WTC11 (cell line): ENCODE results near the gene LYRM9.

Experiments
- ATF2 ChIP-seq: sonication (generic); formaldehyde crosslinking; IDR thresholded peaks from 2 replicates; pipeline ENCODE4 v1.8.1; 2022; ENCODE audit warnings: low read depth, missing genetic modification reagents, borderline replicate concordance
- ATF3 ChIP-seq: sonication (generic); formaldehyde crosslinking; conservative IDR thresholded peaks from 2 replicates; pipeline ENCODE4 v1.8.1; 2022; ENCODE audit warnings: mild to moderate bottlenecking, missing genetic modification reagents
- ATF6 ChIP-seq: sonication (generic); formaldehyde crosslinking; IDR thresholded peaks from 2 replicates; pipeline ENCODE4 v1.8.1; 2023; ENCODE audit warnings: mild to moderate bottlenecking, missing genetic modification reagents
- CTCF ChIP-seq: fragments of 200-600 bp; IDR thresholded peaks from 2 replicates; pipeline ENCODE4 v1.8.0; 2022; ENCODE audit warnings: antibody characterized with exemption
- JUN ChIP-seq: sonication (generic); formaldehyde crosslinking; IDR thresholded peaks from 2 replicates; pipeline ENCODE4 v1.8.0; 2023; ENCODE audit warnings: mild to moderate bottlenecking, missing genetic modification reagents
- NFATC4 ChIP-seq: fragments of 250-450 bp; sonication (Bioruptor Pico); IDR thresholded peaks from 2 replicates; pipeline ENCODE4 v1.9.0; 2021; ENCODE audit warnings: mild to moderate bottlenecking
- SMAD3 ChIP-seq: sonication (generic); formaldehyde crosslinking; IDR thresholded peaks from 2 replicates; pipeline ENCODE4 v1.8.0; 2022; ENCODE audit warnings: missing genetic modification reagents, mild to moderate bottlenecking, borderline replicate concordance
- SP1 ChIP-seq: sonication (generic); formaldehyde crosslinking; conservative IDR thresholded peaks from 2 replicates; pipeline ENCODE4 v1.8.1; 2022; ENCODE audit warnings: missing genetic modification reagents
- USF1 ChIP-seq: sonication (generic); formaldehyde crosslinking; IDR thresholded peaks from 2 replicates; pipeline ENCODE4 v1.8.0; 2022; ENCODE audit warnings: mild to moderate bottlenecking, missing genetic modification reagents
- TF ChIP-seq, protein P1 (sequence below): sonication (generic); formaldehyde crosslinking; IDR thresholded peaks from 2 replicates; pipeline ENCODE4 v1.8.1; 2022; ENCODE audit warnings: missing genetic modification reagents, borderline replicate concordance
- TF ChIP-seq, protein P2 (sequence below): sonication (generic); formaldehyde crosslinking; IDR thresholded peaks from 2 replicates; pipeline ENCODE4 v1.8.0; 2022; ENCODE audit warnings: mild to moderate bottlenecking, missing genetic modification reagents
- TF ChIP-seq, protein P3 (sequence below): sonication (generic); formaldehyde crosslinking; IDR thresholded peaks from 2 replicates; pipeline ENCODE4 v1.8.1; 2023; ENCODE audit warnings: mild to moderate bottlenecking, moderate library complexity, missing genetic modification reagents

DNA sequence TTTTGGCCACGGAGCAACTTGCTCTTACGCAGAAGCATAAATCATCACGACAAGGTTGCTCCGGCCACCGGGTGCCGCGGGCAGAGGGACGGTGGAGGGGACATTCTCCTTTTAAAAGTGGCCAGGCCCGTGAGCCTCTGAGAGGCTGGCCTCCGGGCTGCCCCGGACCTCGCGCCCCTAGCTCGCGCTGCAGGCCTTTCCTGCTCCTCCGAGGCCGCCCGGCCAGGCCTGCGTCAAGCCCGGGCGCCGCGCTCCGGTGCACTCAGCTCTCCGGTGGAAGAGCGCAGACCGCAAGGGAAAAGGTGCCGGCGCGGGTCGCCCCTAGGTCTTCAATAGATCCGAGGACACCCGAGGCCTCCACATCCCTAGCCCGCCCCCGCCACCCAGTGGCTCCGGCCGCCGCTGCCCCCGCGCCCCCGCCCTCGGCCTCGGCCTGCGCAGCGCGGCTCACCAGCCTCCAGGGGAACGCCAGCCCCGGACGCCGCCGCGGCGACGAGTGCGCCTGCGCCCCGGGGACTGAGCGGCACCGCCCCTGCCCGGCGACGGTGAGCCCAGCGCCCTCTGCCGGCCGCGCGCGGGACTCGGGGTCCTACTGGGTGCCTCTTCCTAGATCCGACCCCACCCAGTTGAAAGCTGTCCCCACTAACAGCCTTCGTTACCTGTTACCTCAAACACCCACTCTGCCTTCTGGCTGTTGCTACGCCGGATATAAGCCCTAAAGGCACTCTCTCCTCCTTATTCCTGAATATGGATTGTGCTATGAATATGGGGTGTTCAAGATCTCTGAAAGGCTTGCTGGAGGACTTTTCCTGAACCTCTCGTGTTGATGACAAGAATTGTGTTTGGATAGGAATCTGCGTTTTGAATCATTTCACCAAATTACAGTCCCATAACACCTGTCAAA lies at the start of gene LYRM9:
- TF ChIP-seq USF1 (CRISPR knock-in tag) (no peak), CTCF (peak; percentile 71; the same call in 1 of the 2 replicates), NFATC4 (CRISPR knock-in tag) (no peak), SMAD3 (CRISPR knock-in tag) (no peak), ATF6 (CRISPR knock-in tag) (no peak), ATF2 (CRISPR knock-in tag) (no peak), JUN (CRISPR knock-in tag) (no peak), SP1 (CRISPR knock-in tag) (peak; percentile 45), ATF3 (no peak)
- TF ChIP-seq, protein P1, sequence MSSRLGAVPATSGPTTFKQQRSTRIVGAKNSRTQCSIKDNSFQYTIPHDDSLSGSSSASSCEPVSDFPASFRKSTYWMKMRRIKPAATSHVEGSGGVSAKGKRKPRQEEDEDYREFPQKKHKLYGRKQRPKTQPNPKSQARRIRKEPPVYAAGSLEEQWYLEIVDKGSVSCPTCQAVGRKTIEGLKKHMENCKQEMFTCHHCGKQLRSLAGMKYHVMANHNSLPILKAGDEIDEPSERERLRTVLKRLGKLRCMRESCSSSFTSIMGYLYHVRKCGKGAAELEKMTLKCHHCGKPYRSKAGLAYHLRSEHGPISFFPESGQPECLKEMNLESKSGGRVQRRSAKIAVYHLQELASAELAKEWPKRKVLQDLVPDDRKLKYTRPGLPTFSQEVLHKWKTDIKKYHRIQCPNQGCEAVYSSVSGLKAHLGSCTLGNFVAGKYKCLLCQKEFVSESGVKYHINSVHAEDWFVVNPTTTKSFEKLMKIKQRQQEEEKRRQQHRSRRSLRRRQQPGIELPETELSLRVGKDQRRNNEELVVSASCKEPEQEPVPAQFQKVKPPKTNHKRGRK (CRISPR knock-in tag) = no peak
- TF ChIP-seq, protein P2, sequence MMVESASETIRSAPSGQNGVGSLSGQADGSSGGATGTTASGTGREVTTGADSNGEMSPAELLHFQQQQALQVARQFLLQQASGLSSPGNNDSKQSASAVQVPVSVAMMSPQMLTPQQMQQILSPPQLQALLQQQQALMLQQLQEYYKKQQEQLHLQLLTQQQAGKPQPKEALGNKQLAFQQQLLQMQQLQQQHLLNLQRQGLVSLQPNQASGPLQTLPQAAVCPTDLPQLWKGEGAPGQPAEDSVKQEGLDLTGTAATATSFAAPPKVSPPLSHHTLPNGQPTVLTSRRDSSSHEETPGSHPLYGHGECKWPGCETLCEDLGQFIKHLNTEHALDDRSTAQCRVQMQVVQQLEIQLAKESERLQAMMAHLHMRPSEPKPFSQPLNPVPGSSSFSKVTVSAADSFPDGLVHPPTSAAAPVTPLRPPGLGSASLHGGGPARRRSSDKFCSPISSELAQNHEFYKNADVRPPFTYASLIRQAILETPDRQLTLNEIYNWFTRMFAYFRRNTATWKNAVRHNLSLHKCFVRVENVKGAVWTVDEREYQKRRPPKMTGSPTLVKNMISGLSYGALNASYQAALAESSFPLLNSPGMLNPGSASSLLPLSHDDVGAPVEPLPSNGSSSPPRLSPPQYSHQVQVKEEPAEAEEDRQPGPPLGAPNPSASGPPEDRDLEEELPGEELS (CRISPR knock-in tag) = 0 out of 2 replicates have a peak, but pooled peaks have one; percentile 28
- TF ChIP-seq, protein P3, sequence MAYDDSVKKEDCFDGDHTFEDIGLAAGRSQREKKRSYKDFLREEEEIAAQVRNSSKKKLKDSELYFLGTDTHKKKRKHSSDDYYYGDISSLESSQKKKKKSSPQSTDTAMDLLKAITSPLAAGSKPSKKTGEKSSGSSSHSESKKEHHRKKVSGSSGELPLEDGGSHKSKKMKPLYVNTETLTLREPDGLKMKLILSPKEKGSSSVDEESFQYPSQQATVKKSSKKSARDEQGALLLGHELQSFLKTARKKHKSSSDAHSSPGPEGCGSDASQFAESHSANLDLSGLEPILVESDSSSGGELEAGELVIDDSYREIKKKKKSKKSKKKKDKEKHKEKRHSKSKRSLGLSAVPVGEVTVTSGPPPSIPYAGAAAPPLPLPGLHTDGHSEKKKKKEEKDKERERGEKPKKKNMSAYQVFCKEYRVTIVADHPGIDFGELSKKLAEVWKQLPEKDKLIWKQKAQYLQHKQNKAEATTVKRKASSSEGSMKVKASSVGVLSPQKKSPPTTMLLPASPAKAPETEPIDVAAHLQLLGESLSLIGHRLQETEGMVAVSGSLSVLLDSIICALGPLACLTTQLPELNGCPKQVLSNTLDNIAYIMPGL (CRISPR knock-in tag) = no peak
